Measurements from ENCODE around the gene HSPA8. TPM values are rescaled to one million over a fixed set of nuclear protein-coding genes. Genes with fewer than 3 reads are reported as not detected.
A peak's percentile ranks its signal among the peaks of the same experiment; 100 is the strongest.

Gene HSPA8
- total RNA-seq, 2 donors from 2014 or later, result 423 to 660 TPM

GRCh38 chr11:123104697-123105096 is 42.8 kb upstream of the HSPA8 start:
- TF ChIP-seq POLR2A (IDR thresholded peaks at IDR 0.05), result no peak
- TF ChIP-seq CTCF (IDR thresholded peaks at IDR 0.05), result no peak
- intact Hi-C loops (cut with DNase I), result no loop called here

GRCh38 chr11:123103326-123103980 is 41.5 kb upstream of the HSPA8 start:
- peak; percentile 18 to 46 (median 41) for DNase-seq
- H3K4me3 ChIP-seq, result no peak overlapping the region
- ATAC-seq, result peak; percentile 62
- intact Hi-C loops (cut with DNase I), result no loop called here
- WGBS, 2 donors, result 55 to 59% methylated on average over 8 of the region's 8 CpGs
- H3K9me3 ChIP-seq, result no peaks in the 10 kb centered on the region
- TF ChIP-seq POLR2A (IDR thresholded peaks at IDR 0.05) (no peak), CTCF (IDR thresholded peaks at IDR 0.05) (peak; percentile 33 to 66 (median 56))
- no peak overlapping the region for H3K27ac ChIP-seq
- H3K36me3 ChIP-seq (replicated peaks in 1 of 2; ENCODE audit: insufficient read depth in 1 of 2, low read depth in 2 of 2), result no peaks in the 10 kb centered on the region
- no peaks in the 10 kb centered on the region for H3K27me3 ChIP-seq
- H3K4me1 ChIP-seq, result peaks cover 8% of the 10 kb centered on the region

More at GRCh38 chr11:123104697-123105096, 42.8 kb upstream of the HSPA8 start:
- H3K27ac ChIP-seq, result no peak overlapping the region
- WGBS, 2 donors, result 91 to 100% methylated on average over 3 of the region's 3 CpGs
- H3K27me3 ChIP-seq, result no peaks in the 10 kb centered on the region
- H3K4me3 ChIP-seq, result no peak overlapping the region
- ATAC-seq (no peak), DNase-seq (no peak)
- no peaks in the 10 kb centered on the region for H3K9me3 ChIP-seq
- no peaks in the 10 kb centered on the region for H3K36me3 ChIP-seq (replicated peaks in 1 of 2; ENCODE audit: insufficient read depth in 1 of 2, low read depth in 2 of 2)
- peaks cover 8% of the 10 kb centered on the region for H3K4me1 ChIP-seq

- WGBS, 2 donors, result 71 to 74% methylated on average over 7 of the region's 7 CpGs
- Histone ChIP-seq H3K4me1 (peaks cover 8% of the 10 kb centered on the region), H3K27ac (no peak overlapping the region), H3K4me3 (no peak overlapping the region), H3K27me3 (no peaks in the 10 kb centered on the region), H3K36me3 (replicated peaks in 1 of 2; ENCODE audit: insufficient read depth in 1 of 2, low read depth in 2 of 2) (no peaks in the 10 kb centered on the region), H3K9me3 (no peaks in the 10 kb centered on the region)
- intact Hi-C loops (cut with DNase I), result no loop called here
- TF ChIP-seq POLR2A (IDR thresholded peaks at IDR 0.05), result no peak
- no peak for TF ChIP-seq CTCF (IDR thresholded peaks at IDR 0.05)
- DNase-seq, result peak in 3 of 4 donors; percentile 15 to 35 (median 22)
- ATAC-seq, result peak; percentile 27
Observed at GRCh38 chr11:123100379-123101085, 38.6 kb upstream of the HSPA8 start.

GRCh38 chr11:123098990-123099389 is 37.1 kb upstream of the HSPA8 start:
- intact Hi-C loops (cut with DNase I), result no loop called here
- Histone ChIP-seq H3K36me3 (replicated peaks in 1 of 2; ENCODE audit: insufficient read depth in 1 of 2, low read depth in 2 of 2) (no peaks in the 10 kb centered on the region), H3K9me3 (no peaks in the 10 kb centered on the region), H3K27me3 (no peaks in the 10 kb centered on the region), H3K27ac (no peak overlapping the region), H3K4me3 (no peak overlapping the region), H3K4me1 (peaks cover 8% of the 10 kb centered on the region)
- 63 to 88% methylated on average over 3 of the region's 3 CpGs for WGBS, 2 donors
- DNase-seq, result no peak
- ATAC-seq, result no peak
- TF ChIP-seq CTCF (IDR thresholded peaks at IDR 0.05), result no peak
- no peak for TF ChIP-seq POLR2A (IDR thresholded peaks at IDR 0.05)
